Measurements from ENCODE around the gene NPFFR2.

- no peak for TF ChIP-seq CTCF (IDR thresholded peaks at IDR 0.05; ENCODE audit: low read length)
- TF ChIP-seq EZH2 (IDR thresholded peaks at IDR 0.05; ENCODE audit: borderline replicate concordance, low read length), result no peak
Observed at GRCh38 chr4:72073816-72074215, 42.0 kb downstream of the NPFFR2 start.

Measured in OCI-LY1 (cell line).